ENCODE data around the gene KDM5C. TPM values are rescaled to one million over a fixed set of nuclear protein-coding genes. Genes with fewer than 3 reads are reported as not detected.

Gene KDM5C
- total RNA-seq, 2 experiments from 2014 or later: 236 to 237 TPM

DNA sequence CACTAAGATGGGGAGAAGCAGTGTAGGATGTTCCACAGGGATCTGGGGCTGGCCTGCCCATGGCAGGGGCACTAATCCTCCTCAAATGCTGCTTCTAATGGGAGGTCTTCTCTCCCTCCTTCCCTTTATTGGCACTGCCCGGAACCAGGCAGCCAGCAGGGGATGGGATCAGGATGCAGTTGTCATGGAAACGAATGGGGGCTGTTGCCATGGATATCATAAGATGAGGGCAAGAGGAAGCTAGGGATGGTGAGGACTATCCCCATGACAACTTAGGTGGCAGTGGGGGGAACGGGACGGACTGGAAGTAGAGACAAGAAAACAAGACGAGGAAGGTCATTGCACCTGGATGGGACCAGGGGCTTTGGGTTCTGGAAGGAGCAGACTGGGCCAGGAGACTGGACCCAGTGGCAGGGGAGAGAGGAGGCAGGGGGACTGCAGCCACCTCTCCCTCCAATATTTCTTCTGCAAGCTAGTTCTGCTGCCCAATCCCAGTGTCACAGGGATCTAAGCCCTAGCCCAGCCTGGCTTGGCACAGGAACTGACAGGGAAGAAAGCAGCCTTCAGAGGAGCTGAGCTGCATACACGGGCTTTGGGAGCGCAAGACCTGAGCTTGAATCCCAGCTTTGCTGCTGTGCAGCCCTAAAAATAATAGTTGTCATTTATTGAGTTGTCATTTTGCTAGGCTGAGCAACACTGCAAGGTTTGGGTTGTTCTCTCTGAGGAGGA lies 37.3 kb upstream of the KDM5C start:
- TF ChIP-seq, protein P1, sequence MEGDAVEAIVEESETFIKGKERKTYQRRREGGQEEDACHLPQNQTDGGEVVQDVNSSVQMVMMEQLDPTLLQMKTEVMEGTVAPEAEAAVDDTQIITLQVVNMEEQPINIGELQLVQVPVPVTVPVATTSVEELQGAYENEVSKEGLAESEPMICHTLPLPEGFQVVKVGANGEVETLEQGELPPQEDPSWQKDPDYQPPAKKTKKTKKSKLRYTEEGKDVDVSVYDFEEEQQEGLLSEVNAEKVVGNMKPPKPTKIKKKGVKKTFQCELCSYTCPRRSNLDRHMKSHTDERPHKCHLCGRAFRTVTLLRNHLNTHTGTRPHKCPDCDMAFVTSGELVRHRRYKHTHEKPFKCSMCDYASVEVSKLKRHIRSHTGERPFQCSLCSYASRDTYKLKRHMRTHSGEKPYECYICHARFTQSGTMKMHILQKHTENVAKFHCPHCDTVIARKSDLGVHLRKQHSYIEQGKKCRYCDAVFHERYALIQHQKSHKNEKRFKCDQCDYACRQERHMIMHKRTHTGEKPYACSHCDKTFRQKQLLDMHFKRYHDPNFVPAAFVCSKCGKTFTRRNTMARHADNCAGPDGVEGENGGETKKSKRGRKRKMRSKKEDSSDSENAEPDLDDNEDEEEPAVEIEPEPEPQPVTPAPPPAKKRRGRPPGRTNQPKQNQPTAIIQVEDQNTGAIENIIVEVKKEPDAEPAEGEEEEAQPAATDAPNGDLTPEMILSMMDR (IDR thresholded peaks at IDR 0.05): no peak
- no peak overlapping the region for H3K4me3 ChIP-seq (ENCODE audit: low read length)
- CTCF ChIA-PET: no interaction called here
- DNase-seq: no peak
- H3K9me3 ChIP-seq (ENCODE audit: control insufficient read depth in 1 of 2, insufficient read depth in 1 of 2, low read length in 2 of 2): no peaks in the 10 kb centered on the region
- POLR2A ChIA-PET: no interaction called here
- Mint-ChIP-seq H3K36me3 (ENCODE audit: low read depth) (no peaks in the 10 kb centered on the region), H3K4me1 (ENCODE audit: low read depth) (peaks cover 26% of the 10 kb centered on the region), H3K4me3 (no peak overlapping the region), H3K9me3 (no peaks in the 10 kb centered on the region), H3K27me3 (no peaks in the 10 kb centered on the region), H3K27ac (no peak overlapping the region)
- ATAC-seq (ENCODE audit: poor library complexity): no peak
- no peak overlapping the region for H3K27ac ChIP-seq (ENCODE audit: low read depth in 1 of 2, low read length in 2 of 2)
- H3K27me3 ChIP-seq (ENCODE audit: control insufficient read depth in 1 of 2, insufficient read depth in 2 of 2, low read length in 2 of 2): no peaks in the 10 kb centered on the region
- no peaks in the 10 kb centered on the region for H3K36me3 ChIP-seq (ENCODE audit: insufficient read depth, low read length)
- peaks cover 26% of the 10 kb centered on the region for H3K4me1 ChIP-seq (ENCODE audit: insufficient read depth, low read length)
- intact Hi-C loops (cut with DNase I, micrococcal nuclease): no loop called here

DNA sequence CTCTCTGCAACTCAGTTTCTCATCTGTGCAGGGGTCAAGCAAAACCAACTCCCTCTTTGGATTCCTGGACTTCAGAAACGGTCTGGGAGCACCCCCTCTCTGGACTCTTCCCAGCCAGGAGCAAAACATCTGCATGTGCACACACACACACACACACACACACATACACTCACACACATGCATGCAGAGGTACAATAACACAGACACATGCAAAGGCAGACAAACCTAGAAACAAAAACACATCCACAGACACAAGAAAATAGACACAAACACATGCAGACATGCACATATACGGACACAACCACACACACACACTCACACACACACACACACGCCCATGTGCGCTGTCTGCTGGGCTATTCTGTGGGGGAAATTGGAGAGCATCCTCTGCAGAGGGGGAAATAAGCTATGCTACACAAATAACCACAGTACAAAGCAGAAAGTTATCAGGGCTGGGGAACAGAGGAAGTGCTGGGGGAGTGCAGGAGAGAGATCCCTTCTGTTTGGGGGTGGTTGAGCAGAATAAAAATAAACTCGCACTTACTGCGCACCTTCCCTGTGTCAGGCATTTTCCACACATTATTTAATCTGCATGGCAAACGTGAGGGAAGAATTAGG lies 36.5 kb upstream of the KDM5C start:
- H3K27ac Mint-ChIP-seq: no peak overlapping the region
- Histone ChIP-seq H3K4me1 (ENCODE audit: insufficient read depth, low read length) (peaks cover 26% of the 10 kb centered on the region), H3K4me3 (ENCODE audit: low read length) (no peak overlapping the region), H3K9me3 (ENCODE audit: control insufficient read depth in 1 of 2, insufficient read depth in 1 of 2, low read length in 2 of 2) (no peaks in the 10 kb centered on the region), H3K36me3 (ENCODE audit: insufficient read depth, low read length) (no peaks in the 10 kb centered on the region), H3K27me3 (ENCODE audit: control insufficient read depth in 1 of 2, insufficient read depth in 2 of 2, low read length in 2 of 2) (no peaks in the 10 kb centered on the region), H3K27ac (ENCODE audit: low read depth in 1 of 2, low read length in 2 of 2) (no peak overlapping the region)
- intact Hi-C loops (cut with DNase I, micrococcal nuclease): no loop called here
- TF ChIP-seq, protein P1 (IDR thresholded peaks at IDR 0.05): no peak
- no peaks in the 10 kb centered on the region for H3K9me3 Mint-ChIP-seq
- ChIA-PET CTCF (no interaction called here), POLR2A (no interaction called here)
- H3K27me3 Mint-ChIP-seq: no peaks in the 10 kb centered on the region
- H3K4me3 Mint-ChIP-seq: no peak overlapping the region
- H3K36me3 Mint-ChIP-seq (ENCODE audit: low read depth): no peaks in the 10 kb centered on the region
- peak; percentile 39 for ATAC-seq (ENCODE audit: poor library complexity)
- peaks cover 26% of the 10 kb centered on the region for H3K4me1 Mint-ChIP-seq (ENCODE audit: low read depth)
- DNase-seq: peak in 2 of 14 experiments; percentile 7 to 15

DNA sequence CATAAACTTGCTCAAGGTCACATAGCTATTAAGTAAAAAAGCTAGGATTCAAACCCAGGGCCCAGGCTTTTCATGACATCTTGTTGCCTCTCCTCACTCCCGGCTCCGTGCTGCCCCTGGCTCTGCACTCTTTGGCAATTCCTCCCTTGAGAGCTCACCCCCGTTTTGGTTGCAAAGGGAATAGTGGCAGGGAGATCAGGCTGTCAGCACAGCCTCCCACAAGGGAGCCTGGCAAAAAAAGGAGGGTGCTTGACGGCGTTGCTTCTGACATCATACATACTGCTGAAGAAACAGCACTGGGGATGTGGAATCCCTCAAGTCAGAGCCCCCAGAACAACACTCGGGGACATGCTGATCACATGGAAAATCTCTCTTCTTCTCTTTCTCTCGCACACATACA lies 35.8 kb upstream of the KDM5C start:
- Histone ChIP-seq H3K27me3 (ENCODE audit: control insufficient read depth in 1 of 2, insufficient read depth in 2 of 2, low read length in 2 of 2) (no peaks in the 10 kb centered on the region), H3K36me3 (ENCODE audit: insufficient read depth, low read length) (no peaks in the 10 kb centered on the region), H3K9me3 (ENCODE audit: control insufficient read depth in 1 of 2, insufficient read depth in 1 of 2, low read length in 2 of 2) (no peaks in the 10 kb centered on the region), H3K4me3 (ENCODE audit: low read length) (no peak overlapping the region), H3K27ac (ENCODE audit: low read depth in 1 of 2, low read length in 2 of 2) (no peak overlapping the region), H3K4me1 (ENCODE audit: insufficient read depth, low read length) (peaks cover 26% of the 10 kb centered on the region)
- H3K9me3 Mint-ChIP-seq: no peaks in the 10 kb centered on the region
- no peak for DNase-seq
- no peaks in the 10 kb centered on the region for H3K27me3 Mint-ChIP-seq
- ChIA-PET CTCF (no interaction called here), POLR2A (no interaction called here)
- intact Hi-C loops (cut with DNase I, micrococcal nuclease): no loop called here
- no peak overlapping the region for H3K4me3 Mint-ChIP-seq
- TF ChIP-seq, protein P1 (IDR thresholded peaks at IDR 0.05): no peak
- H3K27ac Mint-ChIP-seq: no peak overlapping the region
- peaks cover 26% of the 10 kb centered on the region for H3K4me1 Mint-ChIP-seq (ENCODE audit: low read depth)
- H3K36me3 Mint-ChIP-seq (ENCODE audit: low read depth): no peaks in the 10 kb centered on the region
- no peak for ATAC-seq (ENCODE audit: poor library complexity)

All from CD4-positive, alpha-beta T cell (primary cell).